Keratinocyte (primary cell): ENCODE results near the gene SENP5.

Experiments used
- CTCF ChIP-seq, 3 experiments: IDR thresholded peaks in 1 of 3; conservative IDR thresholded peaks in 1 of 3; optimal IDR thresholded peaks in 1 of 3; 2 replicates in 2 of 3; 3 replicates in 1 of 3; pipeline versions ENCODE3 to v1.5.1; 2011; ENCODE audit warnings: low read length in 3 of 3, mild to moderate bottlenecking in 3 of 3, moderate library complexity in 2 of 3, control low read depth in 1 of 3, inconsistent platforms in 1 of 3; ENCODE audit not compliant: insufficient read depth in 2 of 3; ENCODE audit errors: extremely low read depth in 1 of 3
- EZH2 ChIP-seq: IDR thresholded peaks from one replicate; pipeline ENCODE4 v1.6.1; 2012; ENCODE audit warnings: inconsistent platforms, mild to moderate bottlenecking, low read length, moderate library complexity

GRCh38 chr3:196872316-196872715 is 4.6 kb downstream of the SENP5 start:
- TF ChIP-seq CTCF (optimal IDR thresholded peaks at IDR 0.05 in 1 of 3, IDR thresholded peaks at IDR 0.05 in 1 of 3, conservative IDR thresholded peaks at IDR 0.05 in 1 of 3; ENCODE audit: extremely low read depth in 1 of 3, insufficient read depth in 2 of 3, low read length in 3 of 3) (no peak), EZH2 (no peak)
